Calu3 (cell line): ENCODE results near the gene UVRAG. TPM values are rescaled to one million over a fixed set of nuclear protein-coding genes. Genes with fewer than 3 reads are reported as not detected.

Experiments used
- BruUV-seq: library from RNA; stranded (reverse); fragments of 400-500 nt; replicated peaks from 2 replicates; lab custom pipeline; 2021; lab: Mats Ljungman, UMichigan
- CTCF ChIA-PET: fragments of 300-600 bp; sonication (Branson Sonifier 250); formaldehyde crosslinking; loops from one replicate; lab custom pipeline; 2022; ENCODE audit warnings: antibody characterized with exemption; lab: Charles Lee
- DNase-seq: peaks from one replicate; pipeline ENCODE4 v3.0.0; 2022
- H3K27ac Mint-ChIP-seq: one replicate; pipeline ENCODE4 v1.8.0; 2022; ENCODE audit warnings: mixed read lengths; ENCODE audit not compliant: unreplicated experiment
- H3K27me3 Mint-ChIP-seq: one replicate; pipeline ENCODE4 v1.8.0; 2022; ENCODE audit warnings: mixed read lengths; ENCODE audit not compliant: unreplicated experiment
- H3K36me3 Mint-ChIP-seq: one replicate; pipeline ENCODE4 v1.8.0; 2022; ENCODE audit warnings: mild to moderate bottlenecking, moderate library complexity, mixed read lengths; ENCODE audit not compliant: insufficient read depth, unreplicated experiment
- H3K4me1 Mint-ChIP-seq: one replicate; pipeline ENCODE4 v1.8.0; 2022; ENCODE audit warnings: mild to moderate bottlenecking, low read depth, mixed read lengths; ENCODE audit not compliant: unreplicated experiment
- H3K4me3 Mint-ChIP-seq: one replicate; pipeline ENCODE4 v1.8.0; 2022; ENCODE audit warnings: mild to moderate bottlenecking, low read depth, moderate library complexity, mixed read lengths; ENCODE audit not compliant: unreplicated experiment
- H3K9me3 Mint-ChIP-seq: one replicate; pipeline ENCODE4 v1.8.0; 2022; ENCODE audit warnings: low read depth, mixed read lengths; ENCODE audit not compliant: unreplicated experiment
- CTCF ChIP-seq: fragments of 200-600 bp; IDR thresholded peaks from one replicate; pipeline ENCODE4 v1.8.0; 2022; ENCODE audit warnings: antibody characterized with exemption; ENCODE audit not compliant: unreplicated experiment
- intact Hi-C: fragments of 100-400 bp; cut with micrococcal nuclease; formaldehyde crosslinking; loops from one replicate; pipeline ENCODE4 v1.10.0; 2022; ENCODE audit not compliant: unreplicated experiment
- total RNA-seq: library from RNA; stranded (reverse); gene quantifications from 2 replicates; pipeline ENCODE4 v1.2.3, GENCODE V29; 2022

Gene UVRAG
- total RNA-seq, 1 experiment from 2014 or later = 18.5 TPM

DNA sequence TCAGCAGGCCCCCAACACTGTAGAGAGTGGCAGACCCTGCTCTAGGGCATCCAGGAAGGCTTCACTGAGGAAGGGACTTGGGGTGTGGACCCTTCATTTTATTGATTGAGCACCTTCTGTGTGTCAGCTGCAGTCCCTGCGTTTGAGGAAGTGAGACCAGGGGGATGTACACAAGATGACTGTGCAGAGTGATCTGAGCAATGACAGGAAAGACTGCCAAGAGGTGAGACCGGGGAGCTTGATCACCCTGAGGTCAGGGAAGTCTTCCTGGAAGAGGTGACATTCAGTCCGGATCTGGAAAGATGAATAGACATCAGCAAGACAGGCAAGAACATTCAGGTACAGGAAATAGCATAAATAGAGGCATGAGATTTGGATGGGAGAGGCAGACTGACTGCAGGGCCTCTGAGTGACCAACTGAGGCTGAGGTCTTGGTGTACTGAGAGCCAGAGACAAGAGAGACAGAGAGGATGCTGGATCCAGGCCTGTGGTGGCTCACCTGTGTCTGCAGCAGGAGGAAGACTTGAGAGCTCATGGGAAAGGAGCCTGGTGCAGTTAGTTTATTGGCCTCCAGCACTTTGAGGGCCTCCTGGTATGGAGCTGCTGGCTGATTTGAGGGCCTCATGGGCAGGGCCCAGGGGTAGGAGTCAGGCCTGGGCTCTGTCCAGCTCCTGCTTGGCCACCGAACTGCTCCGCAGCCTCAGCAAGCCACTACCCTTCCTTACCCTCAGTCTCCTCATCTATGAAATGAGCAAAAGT is 41.2 kb upstream of the UVRAG start:
- no peak for DNase-seq
- Mint-ChIP-seq H3K9me3 (no peaks in the 10 kb centered on the region), H3K27ac (no peak overlapping the region), H3K4me3 (no peak overlapping the region), H3K27me3 (peaks cover 19% of the 10 kb centered on the region), H3K4me1 (peaks cover 27% of the 10 kb centered on the region), H3K36me3 (no peaks in the 10 kb centered on the region)
- BruUV-seq = no TSS peak
- CTCF ChIA-PET = no interaction called here
- TF ChIP-seq CTCF = no peak
- intact Hi-C loops = no loop called here

GRCh38 chr11:75775056-75775455 is 40.0 kb upstream of the UVRAG start:
- H3K27me3 Mint-ChIP-seq = peaks cover 10% of the 10 kb centered on the region
- H3K27ac Mint-ChIP-seq = no peak overlapping the region
- intact Hi-C loops = no loop called here

DNA sequence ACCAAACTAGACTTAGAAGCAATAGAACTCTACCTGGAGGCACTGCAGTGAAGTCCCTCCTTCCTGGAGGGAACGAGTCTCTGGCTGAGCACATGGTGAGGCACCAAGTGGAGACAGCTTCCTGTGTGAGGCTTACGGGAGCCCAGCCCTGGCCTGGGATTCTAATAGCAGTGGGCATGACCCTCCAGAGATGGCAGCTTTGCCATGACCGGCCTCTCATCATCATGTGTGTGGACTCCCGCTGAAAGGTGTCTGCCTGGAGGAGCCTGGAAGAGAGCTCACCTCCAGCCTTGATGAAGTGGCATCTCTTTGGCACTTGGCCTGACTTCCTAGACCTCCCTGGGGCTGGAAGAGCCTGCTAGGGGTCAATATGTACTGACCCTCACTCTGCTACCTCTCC is 38.5 kb upstream of the UVRAG start:
- Mint-ChIP-seq H3K36me3 (no peaks in the 10 kb centered on the region), H3K4me1 (peaks cover 19% of the 10 kb centered on the region), H3K9me3 (no peaks in the 10 kb centered on the region), H3K27ac (no peak overlapping the region), H3K27me3 (no peaks in the 10 kb centered on the region), H3K4me3 (no peak overlapping the region)
- no peak for DNase-seq
- no TSS peak for BruUV-seq
- CTCF ChIA-PET = no interaction called here
- no peak for TF ChIP-seq CTCF
- intact Hi-C loops = no loop called here

More at GRCh38 chr11:75775056-75775455, 40.0 kb upstream of the UVRAG start:
- CTCF ChIA-PET = no interaction called here
- H3K4me1 Mint-ChIP-seq = peaks cover 25% of the 10 kb centered on the region
- H3K9me3 Mint-ChIP-seq = no peaks in the 10 kb centered on the region
- H3K36me3 Mint-ChIP-seq = no peaks in the 10 kb centered on the region
- no peak for DNase-seq
- no peak for TF ChIP-seq CTCF
- BruUV-seq = no TSS peak
- no peak overlapping the region for H3K4me3 Mint-ChIP-seq

GRCh38 chr11:75777461-75778110 is 37.4 kb upstream of the UVRAG start:
- TF ChIP-seq CTCF = no peak
- H3K27ac Mint-ChIP-seq = no peak overlapping the region
- DNase-seq = no peak
- no peaks in the 10 kb centered on the region for H3K36me3 Mint-ChIP-seq
- intact Hi-C loops = no loop called here
- H3K4me3 Mint-ChIP-seq = no peak overlapping the region
- H3K27me3 Mint-ChIP-seq = no peaks in the 10 kb centered on the region
- H3K9me3 Mint-ChIP-seq = no peaks in the 10 kb centered on the region
- no TSS peak for BruUV-seq
- peaks cover 19% of the 10 kb centered on the region for H3K4me1 Mint-ChIP-seq
- CTCF ChIA-PET = interaction anchor here (0.6 kb wide), 2 partner anchors 27 to 403 kb away, joined by 7 to 16 read pairs; no protein-coding TSS in a partner anchor
